K562 (cell line): ENCODE measurements around the gene ABCC11. TPM values are rescaled to one million over a fixed set of nuclear protein-coding genes. Genes with fewer than 3 reads are reported as not detected.

ENCODE experiments used
- ATAC-seq: fragments of 200-7000 bp; cut with Tn5 transposase; 3 replicates; pipeline ENCODE4 v1.9.1; 2020; ENCODE audit warnings: moderate library complexity
- BruUV-seq: library from RNA; stranded (reverse); fragments of 400-500 nt; replicated peaks from 2 replicates; lab custom pipeline; 2021; lab: Mats Ljungman, UMichigan
- CTCF ChIA-PET: fragments of 300-600 bp; formaldehyde crosslinking; extraction: SDS; loops from one replicate; lab custom pipeline; 2021; ENCODE audit warnings: low intra/inter-chr PET ratio; lab: Yijun Ruan, JAX
- POLR2A ChIA-PET: fragments of 300-600, 350-650 bp; sonication (Branson Sonifier 250); formaldehyde crosslinking; extraction: SDS; loops from one replicate; lab custom pipeline; 2021; ENCODE audit warnings: antibody characterized with exemption, inconsistent platforms; lab: Yijun Ruan, JAX
- DNase-seq, 4 experiments: peaks; one replicate each; pipeline versions ENCODE4 v3.0.0 to v3.0.0-alpha.2; 2011 to 2018; ENCODE audit warnings: low spot score in 3 of 4, mixed read lengths in 3 of 4; ENCODE audit errors: extremely low read depth in 1 of 4
- FAIRE-seq: peaks from 2 replicates; lab custom pipeline; 2011; peaks lifted over from hg19 to GRCh38; lab: Jason Lieb, UNC
- H2AFZ ChIP-seq: 2 replicates; pipeline ENCODE4 v1.6.0; 2011; ENCODE audit warnings: low read depth, low read length, control low read depth, inconsistent platforms
- H3K27ac ChIP-seq: fragments of 200-600 bp; 3 replicates; pipeline ENCODE4 v1.8.0; 2011; ENCODE audit warnings: low read depth, mild to moderate bottlenecking, control low read depth, inconsistent platforms, low read length, moderate library complexity, mixed read lengths; ENCODE audit errors: extremely low read depth
- H3K27me3 ChIP-seq, 2 experiments: fragments of 300-600 bp in 1 of 2; 2 replicates in 1 of 2; 3 replicates in 1 of 2; pipeline versions ENCODE4 v1.6.0 to v1.8.0; 2011; ENCODE audit warnings: inconsistent platforms in 2 of 2, low read length in 2 of 2, mild to moderate bottlenecking in 1 of 2, mixed read lengths in 1 of 2, moderate library complexity in 1 of 2; ENCODE audit not compliant: control insufficient read depth in 2 of 2, insufficient read depth in 2 of 2
- H3K36me3 ChIP-seq: fragments of 300-600 bp; 3 replicates; pipeline ENCODE4 v1.8.0; 2011; ENCODE audit warnings: mild to moderate bottlenecking, low read length, inconsistent platforms; ENCODE audit not compliant: control insufficient read depth, insufficient read depth
- H3K4me1 ChIP-seq, 2 experiments: fragments of 200-600 bp in 1 of 2; replicated peaks in 1 of 2; 2 replicates in 1 of 2; 3 replicates in 1 of 2; pipeline versions ENCODE4 v1.5.1 to v1.8.0; 2011; ENCODE audit warnings: inconsistent platforms in 2 of 2, low read length in 2 of 2, mild to moderate bottlenecking in 1 of 2, mixed read lengths in 1 of 2, moderate library complexity in 1 of 2; ENCODE audit not compliant: control insufficient read depth in 2 of 2, insufficient read depth in 2 of 2
- H3K4me2 ChIP-seq: 2 replicates; pipeline ENCODE4 v1.6.1; 2011; ENCODE audit warnings: low read length, control low read depth, inconsistent platforms, mixed read lengths; ENCODE audit not compliant: insufficient read depth
- H3K4me3 ChIP-seq: fragments of 200-600 bp; sonication (generic), shearing (Covaris generic); 2 replicates; pipeline ENCODE4 v1.5.1; 2016; ENCODE audit warnings: control low read depth, inconsistent platforms
- H3K79me2 ChIP-seq: fragments of 200-600 bp; 3 replicates; pipeline ENCODE4 v1.8.0; 2011; ENCODE audit warnings: low read length, inconsistent platforms; ENCODE audit not compliant: control insufficient read depth, insufficient read depth
- H3K9ac ChIP-seq, 2 experiments: 2 replicates each; pipeline versions ENCODE4 v1.6.0 to v1.6.1; 2011; ENCODE audit warnings: low read depth in 2 of 2, low read length in 2 of 2, control low read depth in 1 of 2, inconsistent platforms in 1 of 2, mild to moderate bottlenecking in 1 of 2, mixed read lengths in 1 of 2; ENCODE audit not compliant: insufficient read depth in 1 of 2
- H3K9me1 ChIP-seq: one replicate; pipeline ENCODE4 v1.6.0; 2011; ENCODE audit warnings: inconsistent platforms, mild to moderate bottlenecking, low read length, moderate library complexity; ENCODE audit not compliant: control insufficient read depth, insufficient read depth
- H3K9me3 ChIP-seq: replicated peaks from 2 replicates; pipeline ENCODE4 v1.5.1; 2011; ENCODE audit warnings: low read depth, low read length, inconsistent platforms; ENCODE audit not compliant: control insufficient read depth, insufficient read depth
- H4K20me1 ChIP-seq: replicated peaks from 2 replicates; pipeline ENCODE4 v1.6.1; 2011; ENCODE audit warnings: low read length, inconsistent platforms, mixed read lengths; ENCODE audit not compliant: control insufficient read depth, insufficient read depth
- COPS2 ChIP-seq: fragments of 450-650 bp; conservative IDR thresholded peaks from 2 replicates; pipeline ENCODE4 v1.6.1; 2016; ENCODE audit warnings: mild to moderate bottlenecking, moderate library complexity
- CTBP1 ChIP-seq: fragments of 450-650 bp; IDR thresholded peaks from 2 replicates; pipeline ENCODE4 v1.6.1; 2016; ENCODE audit warnings: borderline replicate concordance
- E4F1 ChIP-seq: fragments of 250-450 bp; sonication (Bioruptor Pico); IDR thresholded peaks from 2 replicates; pipeline ENCODE4 v1.5.0; 2021; ENCODE audit warnings: mild to moderate bottlenecking, borderline replicate concordance
- FOXP4 ChIP-seq: sonication (generic); formaldehyde crosslinking; IDR thresholded peaks from 2 replicates; pipeline ENCODE4 v1.8.0; 2022; ENCODE audit warnings: mild to moderate bottlenecking, missing genetic modification reagents, borderline replicate concordance
- HINFP ChIP-seq: fragments of 450-650 bp; conservative IDR thresholded peaks from 2 replicates; pipeline ENCODE4 v1.6.1; 2016; ENCODE audit warnings: missing genetic modification characterization, low read depth, mild to moderate bottlenecking, control low read depth, missing compliant biosample characterization
- KDM5B ChIP-seq: fragments of 200-600 bp; sonication (generic); IDR thresholded peaks from 2 replicates; pipeline ENCODE4 v1.6.1; 2012; ENCODE audit warnings: low read depth, mild to moderate bottlenecking, moderate library complexity, low read length, control low read depth, inconsistent platforms; ENCODE audit not compliant: insufficient replicate concordance
- PCBP1 ChIP-seq: fragments of 200-400 bp; formaldehyde crosslinking; IDR thresholded peaks from 2 replicates; pipeline ENCODE4 v1.6.1; 2018; ENCODE audit warnings: mild to moderate bottlenecking, low read depth, low read length; ENCODE audit not compliant: poor library complexity, severe bottlenecking
- TAL1 ChIP-seq: fragments of 450-650 bp; IDR thresholded peaks from 2 replicates; pipeline ENCODE4 v1.6.1; 2016; ENCODE audit warnings: mild to moderate bottlenecking
- ZNF3 ChIP-seq: fragments of 250-450 bp; sonication (Bioruptor Pico); IDR thresholded peaks from 2 replicates; pipeline ENCODE4 v1.5.0; 2021; ENCODE audit warnings: mild to moderate bottlenecking, moderate library complexity
- WGBS: fragments of 100-300 bp; shearing (Covaris generic); methylation state at CpG from one replicate; pipeline ENCODE4 v1.1.6; 2016; ENCODE audit warnings: low coverage, mixed read lengths; ENCODE audit not compliant: insufficient coverage; ENCODE audit errors: missing lambda C conversion rate; 5-methylcytosine and 5-hydroxymethylcytosine counted together
- in situ Hi-C: fragments of 300-500 bp; cut with MboI; formaldehyde crosslinking; loops from 4 replicates; pipeline ENCODE4 v1.15.0; 2018; ENCODE audit warnings: inconsistent platforms, mixed read lengths
- intact Hi-C: fragments of 100-400 bp; cut with micrococcal nuclease; formaldehyde crosslinking; loops from 2 replicates; pipeline ENCODE4 v1.14.2; 2022
- polyA plus RNA-seq, 8 experiments: library from polyadenylated mRNA; depleted of rRNA in 4 of 8; stranded (reverse) in 5 of 8; unstranded in 3 of 8; fragments of >200 nt; fragmentation: Nextera tagmentation in 2 of 8; fragmentation: Illumina TruSeq in 1 of 8; extraction: Ambion mirVana in 2 of 8; extraction: Trizol in 1 of 8; gene quantifications; 2 replicates each; pipeline versions ENCODE4 v1.2.1 to v1.2.3, GENCODE V29; 2011 to 2014; ENCODE audit warnings: inconsistent platforms in 1 of 8, missing spikeins in 1 of 8
- total RNA-seq, 7 experiments: library from RNA; depleted of rRNA in 6 of 7; stranded (reverse); fragments of >200 nt in 6 of 7; fragmentation: Illumina TruSeq in 2 of 7; extraction: Trizol in 2 of 7; gene quantifications; 2 replicates each; pipeline versions ENCODE4 v1.2.1 to v1.2.3, GENCODE V29; 2011 to 2021; ENCODE audit warnings: low replicate concordance in 1 of 7
- TF ChIP-seq, protein P1 (sequence below): fragments of 450-650 bp; formaldehyde crosslinking; IDR thresholded peaks from 2 replicates; pipeline ENCODE4 v1.4.0; 2020; ENCODE audit warnings: mild to moderate bottlenecking, moderate library complexity
- TF ChIP-seq, protein P2 (sequence below): fragments of 250-450 bp; sonication (Bioruptor Pico); IDR thresholded peaks from 2 replicates; pipeline ENCODE4 v1.5.0; 2021; ENCODE audit warnings: mild to moderate bottlenecking, moderate library complexity

The ABCC11 gene
- total and polyA plus RNA-seq, 9 of the 15 experiments (the other 6 are each of a cell fraction or from before 2014, with no cell fraction given) = 0.04 to 0.14 (median 0.04) TPM; not detected in 6

DNA sequence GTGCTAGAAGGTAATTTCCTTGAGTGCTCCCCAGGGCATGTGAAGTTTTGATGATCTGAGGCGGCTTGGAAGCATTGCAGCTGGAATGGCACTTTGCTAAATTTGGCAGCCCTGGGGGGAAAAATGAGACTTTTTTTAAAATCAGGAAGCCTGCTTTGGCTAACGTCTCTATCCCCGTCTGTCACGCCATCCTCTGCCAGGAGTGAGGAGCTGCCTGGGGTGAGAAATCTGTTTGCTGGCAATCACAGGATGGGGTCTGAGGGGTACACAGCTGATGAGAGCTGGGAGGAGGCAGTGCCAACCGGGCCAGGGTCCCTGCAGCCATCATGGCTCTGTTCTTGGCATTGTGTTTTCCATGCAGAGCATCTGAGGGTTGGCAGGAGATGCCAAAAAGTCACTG, 93.6 kb downstream of the ABCC11 start:
- H3K9me1 ChIP-seq = no peaks in the 10 kb centered on the region
- H4K20me1 ChIP-seq = no peaks in the 10 kb centered on the region
- H3K4me2 ChIP-seq = no peak overlapping the region
- no peak overlapping the region for H2AFZ ChIP-seq
- ChIA-PET CTCF (no interaction called here), POLR2A (no interaction called here)
- H3K27me3 ChIP-seq = peaks cover 13 to 44% of the 10 kb centered on the region in 2 experiments
- H3K27ac ChIP-seq = no peak overlapping the region
- H3K9ac ChIP-seq = no peak overlapping the region
- 0% methylated on average over 5 of the region's 5 CpGs for WGBS
- no peaks in the 10 kb centered on the region for H3K36me3 ChIP-seq
- H3K9me3 ChIP-seq = no peaks in the 10 kb centered on the region
- intact Hi-C loops (loop anchor here (10.0 kb wide), 1 partner anchor 279 kb away; no protein-coding TSS in a partner anchor), in situ Hi-C loops (no loop called here)
- peaks cover 0 to 3% of the 10 kb centered on the region in 2 experiments; a peak in 2 of 5 replicates for H3K4me1 ChIP-seq
- FAIRE-seq (no peak), DNase-seq (no peak), ATAC-seq (no peak)
- H3K4me3 ChIP-seq = no peak overlapping the region
- BruUV-seq = no TSS peak
- no peaks in the 10 kb centered on the region for H3K79me2 ChIP-seq
- TF ChIP-seq, protein P1, sequence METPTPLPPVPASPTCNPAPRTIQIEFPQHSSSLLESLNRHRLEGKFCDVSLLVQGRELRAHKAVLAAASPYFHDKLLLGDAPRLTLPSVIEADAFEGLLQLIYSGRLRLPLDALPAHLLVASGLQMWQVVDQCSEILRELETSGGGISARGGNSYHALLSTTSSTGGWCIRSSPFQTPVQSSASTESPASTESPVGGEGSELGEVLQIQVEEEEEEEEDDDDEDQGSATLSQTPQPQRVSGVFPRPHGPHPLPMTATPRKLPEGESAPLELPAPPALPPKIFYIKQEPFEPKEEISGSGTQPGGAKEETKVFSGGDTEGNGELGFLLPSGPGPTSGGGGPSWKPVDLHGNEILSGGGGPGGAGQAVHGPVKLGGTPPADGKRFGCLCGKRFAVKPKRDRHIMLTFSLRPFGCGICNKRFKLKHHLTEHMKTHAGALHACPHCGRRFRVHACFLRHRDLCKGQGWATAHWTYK (CRISPR knock-in tag) = no peak
- no peak for TF ChIP-seq ZNF3
- TF ChIP-seq FOXP4 (CRISPR knock-in tag) = no peak
- TF ChIP-seq E4F1 = no peak
- TF ChIP-seq PCBP1 = no peak
- no peak for TF ChIP-seq HINFP
- no peak for TF ChIP-seq CTBP1
- TF ChIP-seq TAL1 = no peak
- TF ChIP-seq KDM5B = no peak
- TF ChIP-seq COPS2 = no peak
- TF ChIP-seq, protein P2, sequence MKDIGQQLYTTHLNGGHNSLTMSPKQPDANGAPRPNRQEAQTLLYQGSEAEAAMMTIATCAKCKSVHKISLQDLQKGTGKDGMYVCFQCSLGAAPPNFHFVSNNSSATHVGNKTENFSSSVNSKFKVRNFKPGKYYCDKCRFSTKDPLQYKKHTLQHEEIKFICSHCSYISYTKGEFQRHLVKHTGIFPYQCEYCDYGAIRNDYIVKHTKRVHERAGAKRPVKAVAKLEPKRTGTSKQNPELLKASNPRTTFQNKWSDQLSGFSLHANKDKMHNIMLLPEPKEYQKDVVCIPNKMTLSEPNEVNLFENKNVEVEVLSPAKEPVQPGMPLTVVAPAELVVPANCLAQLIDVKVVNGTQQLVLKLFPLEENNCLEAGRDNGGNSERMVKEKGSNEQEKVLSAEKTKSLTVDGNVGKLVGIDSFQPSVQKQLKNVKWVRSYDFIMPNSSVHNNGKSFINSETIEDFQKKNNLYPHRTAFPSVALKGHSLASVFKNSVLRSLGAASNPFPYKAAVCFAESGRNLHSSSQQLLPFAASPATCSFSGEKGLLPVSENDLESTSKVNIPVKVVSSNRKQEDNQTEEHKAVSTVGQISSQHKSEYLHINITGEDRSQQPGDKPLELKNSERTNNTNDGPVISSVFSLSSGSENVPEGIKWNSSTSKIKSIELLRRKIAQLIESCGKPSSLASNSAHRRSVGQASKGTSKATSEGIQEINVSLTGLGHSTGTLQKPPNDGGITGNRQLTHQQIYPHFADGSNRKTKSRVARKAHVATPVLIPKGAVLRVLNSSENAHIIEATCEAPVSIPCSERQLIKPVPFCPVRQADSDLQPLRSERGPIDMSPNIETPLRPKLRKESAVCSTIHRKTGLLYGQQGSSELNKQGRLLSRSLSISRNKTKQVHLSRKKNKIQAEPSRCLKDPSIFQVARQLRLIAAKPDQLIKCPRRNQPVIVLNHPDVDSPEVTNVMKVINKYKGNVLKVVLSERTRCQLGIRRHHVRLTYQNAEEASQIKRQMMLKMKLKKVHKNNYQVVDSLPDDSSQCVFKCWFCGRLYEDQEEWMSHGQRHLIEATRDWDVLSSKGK (CRISPR knock-in tag) = no peak
